ENCODE measurements around the gene CD47. TPM values are rescaled to one million over a fixed set of nuclear protein-coding genes. Genes with fewer than 3 reads are reported as not detected.

Gene CD47
- total RNA-seq, 1 experiment from 2014 or later = 42.5 TPM

DNA sequence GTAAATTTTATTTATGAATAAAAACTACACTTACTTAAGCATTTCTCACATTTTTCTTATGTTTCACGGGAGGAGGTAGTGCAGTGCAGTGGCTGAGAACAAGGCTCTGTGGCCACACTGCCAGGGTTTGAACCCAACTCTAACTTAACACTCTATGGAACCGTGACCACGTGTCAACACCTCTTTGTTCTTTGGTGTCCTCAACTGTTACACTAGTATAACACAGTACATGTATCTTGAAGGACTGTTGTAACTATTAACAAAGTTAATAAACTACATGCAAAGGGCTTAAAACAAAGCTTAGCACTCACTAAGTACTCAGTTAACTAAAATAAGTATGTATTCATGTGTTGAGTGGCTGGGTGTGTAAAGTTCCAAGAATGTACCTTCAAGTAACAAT is 19.5 kb downstream of the CD47 start:
- Histone ChIP-seq H3K4me2 (ENCODE audit: low read length) (no peak overlapping the region), H3K27ac (ENCODE audit: low read depth, low read length) (no peak overlapping the region), H2AFZ (ENCODE audit: low read depth, low read length, poor library complexity, severe bottlenecking) (no peak overlapping the region), H3K27me3 (ENCODE audit: insufficient read depth, low read length) (no peaks in the 10 kb centered on the region), H3K4me3 (replicated peaks in 1 of 2; ENCODE audit: low read depth in 1 of 2, low read length in 2 of 2) (no peak overlapping the region), H3K36me3 (ENCODE audit: control insufficient read depth in 1 of 2, insufficient read depth in 2 of 2, low read length in 2 of 2) (no peaks in the 10 kb centered on the region), H3K9me3 (ENCODE audit: control insufficient read depth in 1 of 2, insufficient read depth in 1 of 2, low read depth in 1 of 2, low read length in 2 of 2) (no peaks in the 10 kb centered on the region), H3K4me1 (ENCODE audit: control insufficient read depth in 1 of 2, insufficient read depth in 2 of 2, low read length in 2 of 2) (no peaks in the 10 kb centered on the region), H3K79me2 (ENCODE audit: insufficient read depth, low read length) (no peaks in the 10 kb centered on the region), H3K9ac (ENCODE audit: low read length) (no peak overlapping the region), H3K9me2 (ENCODE audit: insufficient read depth) (no peaks in the 10 kb centered on the region), H4K20me1 (ENCODE audit: insufficient read depth) (no peaks in the 10 kb centered on the region; the same call in 1 of the 2 replicates)
- BruUV-seq (replicated peaks) = no TSS peak
- TF ChIP-seq EGR1 (IDR thresholded peaks at IDR 0.05; ENCODE audit: low read depth) (no peak), POLR2A (IDR thresholded peaks at IDR 0.05; ENCODE audit: borderline replicate concordance, extremely low read depth, insufficient read depth, insufficient read length) (no peak), ZNF274 (IDR thresholded peaks at IDR 0.05; ENCODE audit: low read depth, low read length) (no peak)
- TF ChIP-seq, protein P1, sequence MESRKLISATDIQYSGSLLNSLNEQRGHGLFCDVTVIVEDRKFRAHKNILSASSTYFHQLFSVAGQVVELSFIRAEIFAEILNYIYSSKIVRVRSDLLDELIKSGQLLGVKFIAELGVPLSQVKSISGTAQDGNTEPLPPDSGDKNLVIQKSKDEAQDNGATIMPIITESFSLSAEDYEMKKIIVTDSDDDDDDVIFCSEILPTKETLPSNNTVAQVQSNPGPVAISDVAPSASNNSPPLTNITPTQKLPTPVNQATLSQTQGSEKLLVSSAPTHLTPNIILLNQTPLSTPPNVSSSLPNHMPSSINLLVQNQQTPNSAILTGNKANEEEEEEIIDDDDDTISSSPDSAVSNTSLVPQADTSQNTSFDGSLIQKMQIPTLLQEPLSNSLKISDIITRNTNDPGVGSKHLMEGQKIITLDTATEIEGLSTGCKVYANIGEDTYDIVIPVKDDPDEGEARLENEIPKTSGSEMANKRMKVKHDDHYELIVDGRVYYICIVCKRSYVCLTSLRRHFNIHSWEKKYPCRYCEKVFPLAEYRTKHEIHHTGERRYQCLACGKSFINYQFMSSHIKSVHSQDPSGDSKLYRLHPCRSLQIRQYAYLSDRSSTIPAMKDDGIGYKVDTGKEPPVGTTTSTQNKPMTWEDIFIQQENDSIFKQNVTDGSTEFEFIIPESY (IDR thresholded peaks at IDR 0.05; ENCODE audit: extremely low read depth, insufficient replicate concordance, low read length) = no peak
- ATAC-seq = no peak
- no peak for DNase-seq (ENCODE audit: low read depth, low spot score)
- ChIA-PET CTCF (no interaction called here), RAD21 (ENCODE audit: low non-redundant PET in 1 of 2, low total read pairs in 2 of 2, uncharacterized antibody in 2 of 2, unreplicated experiment in 2 of 2) (no interaction called here), POLR2A (no interaction called here)
- intact Hi-C loops (cut with micrococcal nuclease) = no loop called here

DNA sequence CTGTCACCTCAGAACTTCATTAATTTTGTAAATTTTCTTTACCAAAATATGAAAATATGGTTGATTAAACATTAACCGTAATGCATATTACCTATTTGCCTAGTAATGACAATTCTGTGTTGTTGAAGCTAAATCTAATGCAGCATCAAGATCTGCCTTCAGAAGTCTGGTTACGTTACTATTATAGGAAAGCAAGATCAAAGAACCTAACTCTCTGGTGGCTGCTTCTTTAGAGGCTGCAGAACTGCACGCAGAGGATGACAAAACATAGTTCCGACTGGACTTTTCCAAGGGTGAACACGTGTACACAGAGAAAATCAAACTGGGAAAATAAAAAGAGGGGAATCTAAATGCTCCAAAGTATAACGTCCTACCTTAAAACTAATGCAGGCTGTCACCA is 20.5 kb downstream of the CD47 start:
- TF ChIP-seq CBX3 (IDR thresholded peaks at IDR 0.05; ENCODE audit: low read depth) = no peak
- no peak for TF ChIP-seq SIN3A (IDR thresholded peaks at IDR 0.05; ENCODE audit: low read depth)
- intact Hi-C loops (cut with micrococcal nuclease) = no loop called here
- Histone ChIP-seq H3K27me3 (ENCODE audit: insufficient read depth, low read length) (no peaks in the 10 kb centered on the region), H3K9me3 (ENCODE audit: control insufficient read depth in 1 of 2, insufficient read depth in 1 of 2, low read depth in 1 of 2, low read length in 2 of 2) (no peaks in the 10 kb centered on the region), H3K4me3 (replicated peaks in 1 of 2; ENCODE audit: low read depth in 1 of 2, low read length in 2 of 2) (no peak overlapping the region), H2AFZ (ENCODE audit: low read depth, low read length, poor library complexity, severe bottlenecking) (no peak overlapping the region), H3K4me2 (ENCODE audit: low read length) (no peak overlapping the region), H3K36me3 (ENCODE audit: control insufficient read depth in 1 of 2, insufficient read depth in 2 of 2, low read length in 2 of 2) (no peaks in the 10 kb centered on the region), H3K79me2 (ENCODE audit: insufficient read depth, low read length) (no peaks in the 10 kb centered on the region), H4K20me1 (ENCODE audit: insufficient read depth) (no peaks in the 10 kb centered on the region; the same call in 1 of the 2 replicates), H3K9ac (ENCODE audit: low read length) (no peak overlapping the region), H3K4me1 (ENCODE audit: control insufficient read depth in 1 of 2, insufficient read depth in 2 of 2, low read length in 2 of 2) (no peaks in the 10 kb centered on the region), H3K9me2 (ENCODE audit: insufficient read depth) (no peaks in the 10 kb centered on the region), H3K27ac (ENCODE audit: low read depth, low read length) (no peak overlapping the region)
- RAD21 ChIA-PET (ENCODE audit: low non-redundant PET in 1 of 2, low total read pairs in 2 of 2, uncharacterized antibody in 2 of 2, unreplicated experiment in 2 of 2) = no interaction called here
- CTCF ChIA-PET = no interaction called here
- DNase-seq (ENCODE audit: low read depth, low spot score) (no peak), ATAC-seq (no peak)
- POLR2A ChIA-PET = no interaction called here
- BruUV-seq (replicated peaks) = no TSS peak
